Breast epithelium (tissue), 4 donors: ENCODE data around the gene DENR. TPM values are rescaled to one million over a fixed set of nuclear protein-coding genes. Genes with fewer than 3 reads are reported as not detected.

ENCODE experiments used
- DNase-seq, 2 donors: peaks; one replicate each; pipeline ENCODE4 v3.0.0-alpha.2; 2019; ENCODE audit warnings: low spot score in 2 of 2
- H3K27ac ChIP-seq, 2 donors: fragments of 200-600 bp; sonication (generic) in 1 of 2; one replicate each; pipeline ENCODE4 v1.5.1; 2016 to 2019; ENCODE audit warnings: mild to moderate bottlenecking in 1 of 2
- H3K27me3 ChIP-seq, 2 donors: fragments of 200-600 bp; sonication (generic) in 1 of 2; one replicate each; pipeline versions ENCODE4 v1.5.1 to v1.6.0; 2017 to 2019; ENCODE audit warnings: control low read depth in 1 of 2, mild to moderate bottlenecking in 1 of 2
- H3K36me3 ChIP-seq: fragments of 200-600 bp; one replicate; pipeline ENCODE4 v1.5.1; 2019
- H3K4me1 ChIP-seq, 2 donors: fragments of 200-600 bp; sonication (generic); one replicate each; pipeline ENCODE4 v1.5.1; 2016 to 2019; ENCODE audit warnings: control low read depth in 1 of 2
- H3K4me3 ChIP-seq, 3 donors: fragments of 200-600 bp; sonication (generic); 1 replicate in 2 of 3; 2 replicates in 1 of 3; pipeline ENCODE4 v1.5.1; 2016 to 2019; ENCODE audit warnings: mild to moderate bottlenecking in 3 of 3, moderate library complexity in 2 of 3
- H3K9me3 ChIP-seq, 2 donors: fragments of 200-600 bp; sonication (generic) in 1 of 2; one replicate each; pipeline ENCODE4 v1.5.1; 2016 to 2019; ENCODE audit warnings: control low read depth in 1 of 2
- CTCF ChIP-seq, 3 donors: fragments of 450-650 bp; IDR thresholded peaks; one replicate each; pipeline ENCODE4 v1.5.1; 2016 to 2017; ENCODE audit warnings: antibody characterized with exemption in 3 of 3, mild to moderate bottlenecking in 3 of 3, moderate library complexity in 3 of 3
- POLR2A ChIP-seq: fragments of 450-650 bp; IDR thresholded peaks from one replicate; pipeline ENCODE4 v1.6.1; 2016; ENCODE audit warnings: antibody characterized with exemption, mild to moderate bottlenecking, moderate library complexity
- POLR2AphosphoS5 ChIP-seq, 3 donors: sonication (generic); formaldehyde crosslinking; IDR thresholded peaks; one replicate each; pipeline ENCODE4 v1.6.1; 2017; ENCODE audit warnings: antibody characterized with exemption in 3 of 3
- intact Hi-C: fragments of 100-400 bp; cut with DNase I; formaldehyde crosslinking; loops from one replicate; pipeline ENCODE4 v1.15.1; 2023; ENCODE audit warnings: low total_unique reads
- total RNA-seq, 3 donors: library from RNA; depleted of rRNA; stranded (reverse); fragments of >200 nt; gene quantifications; one replicate each; pipeline ENCODE4 v1.1.0, GENCODE V29; 2016

The DENR gene
- total RNA-seq, 3 donors from 2014 or later: 21.9 to 30.7 (median 28.2) TPM

GRCh38 chr12:122753319-122753650 lies 661 bp downstream of the DENR start:
- intact Hi-C loops: no loop called here

GRCh38 chr12:122754790-122755189 lies 2.2 kb downstream of the DENR start:
- Histone ChIP-seq H3K27ac (no peak overlapping the region), H3K9me3 (no peaks in the 10 kb centered on the region), H3K4me1 (peaks cover 5 to 8% of the 10 kb centered on the region in 2 donors), H3K27me3 (no peaks in the 10 kb centered on the region), H3K36me3 (no peaks in the 10 kb centered on the region), H3K4me3 (no peak overlapping the region)
- TF ChIP-seq POLR2A: no peak
- TF ChIP-seq CTCF (IDR thresholded peaks at IDR 0.05): no peak
- TF ChIP-seq POLR2AphosphoS5 (IDR thresholded peaks at IDR 0.05): no peak
- intact Hi-C loops: no loop called here
- no peak for DNase-seq

More at GRCh38 chr12:122753319-122753650, 661 bp downstream of the DENR start:
- TF ChIP-seq POLR2AphosphoS5 (IDR thresholded peaks at IDR 0.05) (no peak), POLR2A (no peak), CTCF (IDR thresholded peaks at IDR 0.05) (no peak)
- DNase-seq: no peak
- Histone ChIP-seq H3K36me3 (no peaks in the 10 kb centered on the region), H3K4me1 (peaks cover 5 to 8% of the 10 kb centered on the region in 2 donors), H3K9me3 (no peaks in the 10 kb centered on the region), H3K4me3 (peak overlapping the region; percentile 82 to 95 (median 90)), H3K27me3 (no peaks in the 10 kb centered on the region), H3K27ac (peak overlapping the region; percentile 89 to 93)

- H3K9me3 ChIP-seq: no peaks in the 10 kb centered on the region
- TF ChIP-seq POLR2AphosphoS5 (IDR thresholded peaks at IDR 0.05) (no peak), POLR2A (no peak), CTCF (IDR thresholded peaks at IDR 0.05) (no peak)
- peaks cover 5 to 8% of the 10 kb centered on the region in 2 donors for H3K4me1 ChIP-seq
- no peaks in the 10 kb centered on the region for H3K36me3 ChIP-seq
- intact Hi-C loops: no loop called here
- no peaks in the 10 kb centered on the region for H3K27me3 ChIP-seq
- H3K27ac ChIP-seq: no peak overlapping the region
- no peak overlapping the region for H3K4me3 ChIP-seq
- no peak for DNase-seq
Observed at GRCh38 chr12:122757568-122757967, 4.9 kb downstream of the DENR start.

- TF ChIP-seq POLR2AphosphoS5 (IDR thresholded peaks at IDR 0.05) (no peak), POLR2A (no peak), CTCF (IDR thresholded peaks at IDR 0.05) (no peak)
- Histone ChIP-seq H3K27ac (no peak overlapping the region), H3K4me3 (no peak overlapping the region), H3K27me3 (no peaks in the 10 kb centered on the region), H3K4me1 (no peaks in the 10 kb centered on the region), H3K9me3 (no peaks in the 10 kb centered on the region), H3K36me3 (no peaks in the 10 kb centered on the region)
- intact Hi-C loops: no loop called here
- no peak for DNase-seq
Observed at GRCh38 chr12:122785503-122785902, 32.9 kb downstream of the DENR start.

GRCh38 chr12:122788387-122788786 lies 35.8 kb downstream of the DENR start:
- no peak for TF ChIP-seq POLR2A
- TF ChIP-seq POLR2AphosphoS5 (IDR thresholded peaks at IDR 0.05): no peak
- TF ChIP-seq CTCF (IDR thresholded peaks at IDR 0.05): no peak
- no peak overlapping the region for H3K4me3 ChIP-seq
- H3K36me3 ChIP-seq: no peaks in the 10 kb centered on the region
- no peak overlapping the region for H3K27ac ChIP-seq
- DNase-seq: no peak
- intact Hi-C loops: no loop called here
- H3K27me3 ChIP-seq: no peaks in the 10 kb centered on the region
- no peaks in the 10 kb centered on the region for H3K9me3 ChIP-seq
- no peaks in the 10 kb centered on the region for H3K4me1 ChIP-seq
